Ovary (tissue), 9 donors: ENCODE measurements around the gene TTC23. TPM values are rescaled to one million over a fixed set of nuclear protein-coding genes. Genes with fewer than 3 reads are reported as not detected.

Experiments used
- DNase-seq, 5 donors: peaks; one replicate each; pipeline ENCODE4 v3.0.0-alpha.2; 2019 to 2020
- H3K27ac ChIP-seq, 2 donors: fragments of 200-600 bp; one replicate each; pipeline versions ENCODE4 v1.5.1 to v1.8.0; 2019 to 2022
- H3K27me3 ChIP-seq: fragments of 200-600 bp; one replicate; pipeline ENCODE4 v1.8.0; 2022
- H3K36me3 ChIP-seq: fragments of 200-600 bp; sonication (generic); one replicate; pipeline ENCODE4 v1.5.1; 2019
- H3K4me1 ChIP-seq: one replicate; pipeline ENCODE4 v1.8.1; 2013; ENCODE audit warnings: mild to moderate bottlenecking, moderate library complexity; ENCODE audit not compliant: insufficient read depth
- H3K4me3 ChIP-seq: fragments of 200-600 bp; sonication (generic); one replicate; pipeline ENCODE4 v1.5.1; 2017
- H3K9me3 ChIP-seq, 2 donors: fragments of 200-600 bp in 1 of 2; sonication (generic) in 1 of 2; one replicate each; pipeline versions ENCODE4 v1.5.1 to v1.8.1; 2013 to 2019; ENCODE audit warnings: mild to moderate bottlenecking in 1 of 2, moderate library complexity in 1 of 2
- CTCF ChIP-seq, 3 donors: fragments of 450-650 bp in 2 of 3; fragments of 200-600 bp in 1 of 3; IDR thresholded peaks; one replicate each; pipeline versions ENCODE4 v1.5.1 to v1.8.0; 2016 to 2022; ENCODE audit warnings: antibody characterized with exemption in 3 of 3, mild to moderate bottlenecking in 1 of 3
- EP300 ChIP-seq: sonication (generic); formaldehyde crosslinking; IDR thresholded peaks from one replicate; pipeline ENCODE4 v1.6.1; 2017; ENCODE audit warnings: antibody characterized with exemption
- POLR2A ChIP-seq: fragments of 450-650 bp; IDR thresholded peaks from one replicate; pipeline ENCODE4 v1.6.1; 2017; ENCODE audit warnings: antibody characterized with exemption, mild to moderate bottlenecking, moderate library complexity
- WGBS, 3 donors: extraction: QIAGEN DNeasy Blood & Tissue Kit in 1 of 3; methylation state at CpG; one replicate each; pipeline versions ENCODE4 v1.1.5 to v1.1.7; 2013 to 2017; 5-methylcytosine and 5-hydroxymethylcytosine counted together
- intact Hi-C, 4 donors: fragments of 100-400 bp; cut with DNase I; formaldehyde crosslinking; loops; one replicate each; pipeline versions ENCODE4 v1.11.0 to v1.15.1; 2022 to 2023
- polyA plus RNA-seq, 2 donors: library from polyadenylated mRNA; stranded (reverse); fragments of 200-250 nt in 1 of 2; fragments of 350-450 nt in 1 of 2; fragmentation: Illumina TruSeq in 1 of 2; extraction: RNeasy Lipid Tissue Mini Kit (QIAGEN cat#74804) in 1 of 2; gene quantifications; one replicate each; pipeline ENCODE4 v1.2.3, GENCODE V29; 2013 to 2014
- total RNA-seq, 7 donors: library from RNA; depleted of rRNA in 2 of 7; stranded (reverse); fragments of >200 nt in 2 of 7; fragmentation: NEBNext Ultra II Directional in 3 of 7; extraction: Animal tissue kit (Norgen Biotek cat#: 25700) in 3 of 7; gene quantifications; one replicate each; pipeline versions ENCODE4 v1.1.0 to v1.2.4, GENCODE V29; 2016 to 2023
- donor health status: DM: no; HTN: no; CAD: no; lungs with moderate emphysema.
- donor health status: DM: no; HTN: no; CAD: no.
- donor health status: Bipolar disorder and iron deficiency.
- donor health status: DM: yes; HTN: yes; CAD: no.
- donor health status: DM: no; HTN: no; CAD: no.
- donor health status: DM: yes; HTN: yes; CAD: no.

The TTC23 gene
- total and polyA plus RNA-seq, 9 donors = 15.9 to 35.8 (median 25.8) TPM

GRCh38 chr15:99283717-99284116 lies 34.3 kb upstream of the TTC23 start:
- TF ChIP-seq EP300 (no peak), CTCF (IDR thresholded peaks at IDR 0.05) (no peak), POLR2A (no peak)
- H3K36me3 ChIP-seq = no peaks in the 10 kb centered on the region
- intact Hi-C loops = loop anchor here in 2 of 4 donors (2.0 to 10.0 kb wide), 3 partner anchors 281 to 421 kb away; partner anchors contain the start of gene MEF2A (in 1 of the 2)
- no peaks in the 10 kb centered on the region for H3K9me3 ChIP-seq
- no peaks in the 10 kb centered on the region for H3K27me3 ChIP-seq
- DNase-seq = no peak
- no peaks in the 10 kb centered on the region for H3K4me1 ChIP-seq
- no peak overlapping the region for H3K4me3 ChIP-seq
- no peak overlapping the region for H3K27ac ChIP-seq

- Histone ChIP-seq H3K4me1 (no peaks in the 10 kb centered on the region), H3K9me3 (no peaks in the 10 kb centered on the region), H3K27me3 (no peaks in the 10 kb centered on the region), H3K4me3 (no peak overlapping the region), H3K36me3 (no peaks in the 10 kb centered on the region), H3K27ac (no peak overlapping the region)
- TF ChIP-seq POLR2A (no peak), CTCF (IDR thresholded peaks at IDR 0.05) (no peak), EP300 (no peak)
- no peak for DNase-seq
- 95 to 98% (median 96%) methylated on average over 5 of the region's 5 CpGs for WGBS, 3 donors
- intact Hi-C loops = loop anchor here in 2 of 4 donors (10.0 kb wide), 2 partner anchors 282 to 422 kb away; partner anchors contain the start of gene MEF2A (in 1 of the 2)
Observed at GRCh38 chr15:99282586-99282985, 33.2 kb upstream of the TTC23 start.

GRCh38 chr15:99282121-99282520 lies 32.7 kb upstream of the TTC23 start:
- TF ChIP-seq POLR2A = no peak
- no peak for TF ChIP-seq EP300
- no peak for TF ChIP-seq CTCF (IDR thresholded peaks at IDR 0.05)
- Histone ChIP-seq H3K27ac (no peak overlapping the region), H3K4me1 (no peaks in the 10 kb centered on the region), H3K9me3 (no peaks in the 10 kb centered on the region), H3K4me3 (no peak overlapping the region), H3K36me3 (no peaks in the 10 kb centered on the region), H3K27me3 (no peaks in the 10 kb centered on the region)
- no peak for DNase-seq
- intact Hi-C loops = loop anchor here in 2 of 4 donors (10.0 kb wide), 2 partner anchors 283 to 423 kb away; partner anchors contain the start of gene MEF2A (in 1 of the 2)

GRCh38 chr15:99279827-99280226 lies 30.4 kb upstream of the TTC23 start:
- WGBS, 3 donors = 92 to 98% (median 97%) methylated on average over 3 of the region's 3 CpGs
- intact Hi-C loops = loop anchor here in 3 of 4 donors (10.0 kb wide), 4 partner anchors 285 to 475 kb away; partner anchors contain the start of gene MEF2A (in 1 of the 3)
- H3K4me1 ChIP-seq = no peaks in the 10 kb centered on the region

More at GRCh38 chr15:99279827-99280226, 30.4 kb upstream of the TTC23 start:
- no peak overlapping the region for H3K27ac ChIP-seq
- H3K9me3 ChIP-seq = no peaks in the 10 kb centered on the region
- no peaks in the 10 kb centered on the region for H3K36me3 ChIP-seq
- TF ChIP-seq EP300 = no peak
- TF ChIP-seq POLR2A = no peak
- no peak for TF ChIP-seq CTCF (IDR thresholded peaks at IDR 0.05)
- no peaks in the 10 kb centered on the region for H3K27me3 ChIP-seq
- H3K4me3 ChIP-seq = no peak overlapping the region
- DNase-seq = no peak
